ENCODE measurements around the gene SLC13A3.

The SLC13A3 gene

GRCh38 chr20:46554828-46555227 lies 96.4 kb downstream of the SLC13A3 start:
- DNase-seq (ENCODE audit: low read depth) = no peak

- DNase-seq (ENCODE audit: low read depth) = no peak
These were observed 97.3 kb downstream of the SLC13A3 start for GRCh38 chr20:46553926-46554325.

DNA sequence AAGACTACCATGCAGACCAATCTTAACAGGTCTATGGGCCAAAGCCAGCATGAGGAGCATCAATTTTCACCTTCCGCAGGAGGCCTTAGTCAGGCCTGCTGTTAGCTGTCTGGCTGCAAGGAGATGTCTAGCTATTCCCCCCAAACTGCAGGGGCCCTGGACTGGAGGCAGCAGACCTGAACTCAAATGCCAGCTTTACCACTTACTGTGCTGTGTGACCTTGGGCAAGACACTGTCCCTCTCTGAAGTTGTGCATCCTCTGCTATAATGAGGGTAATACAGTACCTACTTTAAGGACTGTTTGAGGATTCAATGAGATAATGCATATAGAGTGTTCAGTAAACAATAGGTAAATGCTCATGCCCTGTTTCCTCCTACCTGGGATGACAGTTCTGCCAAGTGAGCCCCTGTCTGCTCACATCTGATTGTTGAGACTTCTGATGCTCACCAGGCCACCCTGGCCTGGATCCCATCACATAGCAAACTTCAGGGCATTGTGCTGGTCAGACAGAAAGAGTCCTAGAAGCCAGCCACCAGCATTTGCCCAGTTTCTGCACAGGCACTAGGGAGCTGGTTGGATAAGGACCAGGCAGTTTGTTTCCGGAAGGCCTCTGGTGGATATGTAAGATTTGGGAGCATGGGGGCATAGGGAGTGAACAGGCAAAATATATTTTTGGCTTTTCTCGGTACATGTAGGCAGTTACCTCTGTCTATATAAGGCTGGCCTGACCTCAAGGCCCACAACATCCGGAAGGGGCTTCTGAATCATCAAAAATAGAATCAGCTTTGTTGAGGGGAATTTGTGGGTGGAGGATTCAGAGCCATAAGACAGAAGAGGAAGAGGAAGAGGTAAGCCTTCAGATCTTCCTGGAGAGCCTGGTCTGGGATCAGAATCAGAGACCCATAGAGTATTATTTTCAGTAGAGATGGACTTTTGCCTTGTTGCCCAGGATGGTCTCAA lies 98.5 kb downstream of the SLC13A3 start:
- no peak for DNase-seq (ENCODE audit: low read depth)

GRCh38 chr20:46551522-46552381 lies 99.5 kb downstream of the SLC13A3 start:
- no peak for DNase-seq (ENCODE audit: low read depth)

DNA sequence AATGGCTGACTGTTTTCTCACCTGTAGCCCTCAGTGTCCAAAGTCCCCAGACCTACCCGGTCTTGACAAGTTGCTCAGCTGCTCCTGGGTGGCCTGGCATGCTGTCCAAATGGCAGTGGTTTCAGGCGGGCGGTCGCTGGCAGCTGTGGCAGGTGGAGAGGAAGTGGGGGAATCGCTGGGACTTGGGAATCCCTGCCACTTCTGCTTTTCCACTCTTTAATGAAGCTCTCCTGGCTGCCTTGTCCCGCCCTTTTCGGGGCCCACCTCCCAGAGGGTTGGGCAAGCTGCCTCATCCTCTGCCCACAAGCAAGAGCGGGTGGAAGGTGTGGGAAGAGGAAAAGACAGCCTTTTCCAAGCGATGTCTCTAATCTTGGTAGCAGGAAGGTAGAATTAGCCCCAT lies 100.8 kb downstream of the SLC13A3 start, which contains the start of gene OCSTAMP:
Gene OCSTAMP, minus strand, starts transcription at position 194 of the 400 bp plus-strand sequence. Its CDS starts 94 bp downstream, at position 100.
- DNase-seq (ENCODE audit: low read depth) = no peak

DNA sequence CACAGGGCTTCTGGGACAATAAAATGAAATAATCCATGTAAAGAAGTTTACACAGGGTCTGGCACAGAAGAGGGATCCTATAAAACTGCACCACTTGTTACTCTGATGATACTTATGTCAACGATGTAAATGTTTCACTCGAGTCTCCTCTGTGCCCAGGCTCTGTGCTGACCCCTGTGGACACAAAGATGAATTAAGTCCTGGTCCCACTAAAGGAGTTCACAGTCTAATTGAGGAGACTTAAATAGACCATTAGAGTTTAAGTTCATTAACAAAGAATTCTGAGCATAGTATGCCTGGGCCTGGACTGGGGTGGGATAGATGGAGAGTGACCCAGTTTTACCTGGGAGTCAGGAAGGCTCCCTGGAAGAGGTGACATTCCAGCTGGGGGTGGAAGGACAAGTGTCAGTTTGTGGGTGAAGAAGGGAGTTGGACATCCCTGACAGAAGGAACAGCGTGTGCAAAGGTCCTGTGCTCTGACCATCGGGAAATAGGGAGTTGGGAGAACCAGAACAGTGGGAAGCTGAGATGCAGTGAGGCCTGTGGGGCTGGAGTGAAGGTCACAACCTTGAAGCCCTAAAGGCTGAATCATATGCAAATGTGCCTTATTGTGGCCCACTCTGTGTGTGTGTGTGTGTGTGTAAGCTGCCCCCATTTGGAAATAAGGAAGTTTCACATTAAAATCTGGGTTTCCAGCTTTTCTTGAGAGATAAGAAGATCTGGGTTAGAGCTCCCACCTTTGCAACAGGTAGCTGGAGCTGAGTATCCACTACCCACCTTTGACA lies 101.9 kb downstream of the SLC13A3 start:
- DNase-seq (ENCODE audit: low read depth) = no peak

- no peak for DNase-seq (ENCODE audit: low read depth)
These were observed 102.6 kb downstream of the SLC13A3 start for GRCh38 chr20:46548688-46549087.

DNA sequence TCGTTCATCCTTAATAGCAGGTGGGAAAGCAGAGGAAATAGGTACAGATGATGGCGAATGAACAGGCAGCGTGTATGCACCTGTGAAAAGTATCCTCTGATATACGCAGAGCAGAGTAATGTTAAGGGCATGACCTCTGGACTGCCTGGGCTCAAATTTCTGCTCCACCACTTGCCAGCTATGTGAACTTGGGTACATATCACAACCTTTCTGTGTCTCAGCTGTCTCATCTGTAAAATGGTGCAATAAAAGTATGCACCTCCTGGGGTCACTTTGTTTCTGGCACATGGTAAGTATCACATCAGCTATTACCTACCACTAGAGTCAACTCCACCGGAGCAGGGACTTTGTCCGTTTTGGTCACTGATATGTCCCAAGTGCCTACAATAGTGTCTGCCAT lies 103.3 kb downstream of the SLC13A3 start:
- no peak for DNase-seq (ENCODE audit: low read depth)

DNA sequence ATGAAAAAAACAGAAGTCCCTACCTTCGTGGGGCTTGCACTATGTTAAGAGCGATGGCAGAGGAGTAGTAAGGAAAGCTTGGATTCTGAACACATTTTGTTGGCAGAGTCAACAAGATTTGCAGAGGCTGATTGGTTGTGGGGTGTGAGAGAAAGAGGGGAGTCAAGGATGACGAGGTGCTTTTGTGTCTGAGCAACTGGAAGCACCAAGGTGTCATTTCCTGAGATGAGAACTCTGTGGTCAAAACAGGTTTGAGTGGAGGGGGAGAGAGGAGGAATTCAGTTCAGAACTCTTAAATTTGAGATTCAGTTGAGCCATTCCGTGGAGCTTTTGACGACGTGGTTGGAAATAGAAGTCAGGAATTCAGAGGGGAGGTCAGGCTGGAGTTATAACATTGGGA lies 104.3 kb downstream of the SLC13A3 start:
- DNase-seq (ENCODE audit: low read depth) = no peak

DNA sequence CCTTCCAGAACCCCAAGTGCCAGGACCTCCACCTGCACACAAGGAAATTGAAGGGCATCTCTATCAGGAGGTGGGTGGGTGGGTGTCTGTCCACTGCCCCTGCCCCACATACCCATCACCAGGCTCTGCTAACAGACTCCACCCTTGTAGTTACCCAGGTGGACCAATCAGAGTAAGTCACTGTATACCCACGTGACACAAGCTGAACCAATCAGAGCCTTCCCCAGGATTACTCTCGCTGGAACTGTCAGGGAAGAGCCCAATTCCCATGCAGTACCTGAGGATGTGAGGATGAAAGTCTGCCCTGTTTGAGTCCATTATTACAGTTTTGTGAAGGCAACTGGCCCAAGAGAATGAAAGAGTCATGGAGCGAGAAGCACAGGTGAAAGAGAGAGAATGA lies 105.0 kb downstream of the SLC13A3 start:
- no peak for DNase-seq (ENCODE audit: low read depth)

DNA sequence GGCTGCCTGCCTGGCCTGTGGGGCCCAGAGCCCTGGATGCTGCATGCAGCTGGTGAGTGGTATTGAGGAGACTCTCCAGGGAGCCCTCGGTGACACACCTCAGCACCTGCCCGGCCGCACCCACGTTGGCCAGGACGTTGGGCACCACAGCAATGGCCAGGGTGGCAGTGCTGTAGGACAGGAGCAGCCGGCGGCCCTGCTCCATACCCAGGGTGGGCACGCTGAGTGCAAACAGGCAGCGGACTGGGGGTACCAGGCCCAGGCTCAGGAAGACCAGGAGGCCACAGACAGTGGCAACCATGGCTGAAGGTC lies 105.5 kb downstream of the SLC13A3 start:
- no peak for DNase-seq (ENCODE audit: low read depth)

DNA sequence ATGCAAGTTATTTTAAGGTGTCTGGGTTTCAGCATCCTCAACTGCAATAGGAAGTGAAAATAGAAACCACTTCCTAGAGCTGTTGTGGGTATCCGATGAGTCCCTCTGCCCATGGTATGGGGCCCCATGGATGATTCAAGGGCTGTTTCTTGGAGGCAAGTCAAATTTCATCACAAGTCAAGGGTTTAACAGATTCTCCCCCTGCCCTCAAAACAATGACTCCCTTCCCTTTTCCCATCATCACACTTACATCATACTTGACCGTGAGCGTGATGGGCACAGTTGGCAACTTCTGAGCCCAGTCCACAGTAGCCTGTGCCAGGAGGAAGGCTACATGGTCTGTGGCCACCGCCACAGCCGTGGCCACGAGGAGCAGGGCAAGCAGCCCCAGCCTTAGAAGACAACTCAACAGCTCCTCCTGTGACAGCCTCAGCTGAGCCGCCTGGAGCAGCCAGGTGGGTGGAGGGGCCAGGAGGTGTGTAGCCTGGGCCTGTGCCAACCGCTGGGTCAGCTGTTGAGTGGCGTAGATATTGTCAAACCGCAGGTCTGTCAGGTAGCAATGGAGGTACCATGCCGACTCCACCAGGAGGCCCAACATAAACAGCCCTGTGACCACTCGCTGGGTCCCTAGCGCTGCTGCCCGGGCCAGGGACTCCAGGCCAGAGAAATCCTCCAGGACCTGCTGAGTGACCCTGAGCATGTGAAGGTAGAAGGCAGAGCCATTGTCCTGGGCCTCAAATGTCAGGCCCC lies 106.0 kb downstream of the SLC13A3 start:
- no peak for DNase-seq (ENCODE audit: low read depth)

GRCh38 chr20:46544576-46544975 lies 106.7 kb downstream of the SLC13A3 start:
- no peak for DNase-seq (ENCODE audit: low read depth)

DNA sequence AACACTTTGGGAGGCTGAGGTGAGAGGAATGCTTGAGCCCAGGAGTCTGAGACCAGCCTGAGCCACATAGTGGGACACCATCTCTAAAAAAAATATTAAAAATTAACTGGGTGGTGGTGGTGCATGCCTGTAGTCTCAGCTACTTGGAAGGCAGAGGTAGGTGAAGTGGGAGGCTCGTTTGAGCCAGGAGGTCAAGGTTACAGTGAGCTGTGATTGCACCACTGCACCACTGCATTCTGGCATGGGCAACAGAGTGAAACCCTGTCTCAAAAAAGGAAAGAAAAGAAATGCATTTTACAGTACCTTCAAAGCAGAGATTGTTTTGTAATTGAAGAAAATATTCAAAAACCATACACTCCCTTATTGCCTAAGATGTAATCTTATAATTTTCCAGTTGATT lies 107.3 kb downstream of the SLC13A3 start:
- DNase-seq (ENCODE audit: low read depth) = no peak

- DNase-seq (ENCODE audit: low read depth) = no peak
These were observed 108.2 kb downstream of the SLC13A3 start for GRCh38 chr20:46543033-46543432.

GRCh38 chr20:46541229-46541935 lies 109.9 kb downstream of the SLC13A3 start:
- no peak for DNase-seq (ENCODE audit: low read depth)

GRCh38 chr20:46539113-46539512 lies 112.1 kb downstream of the SLC13A3 start:
- no peak for DNase-seq (ENCODE audit: low read depth)

- DNase-seq (ENCODE audit: low read depth) = no peak
These were observed 120.6 kb downstream of the SLC13A3 start for GRCh38 chr20:46530640-46531039.

DNA sequence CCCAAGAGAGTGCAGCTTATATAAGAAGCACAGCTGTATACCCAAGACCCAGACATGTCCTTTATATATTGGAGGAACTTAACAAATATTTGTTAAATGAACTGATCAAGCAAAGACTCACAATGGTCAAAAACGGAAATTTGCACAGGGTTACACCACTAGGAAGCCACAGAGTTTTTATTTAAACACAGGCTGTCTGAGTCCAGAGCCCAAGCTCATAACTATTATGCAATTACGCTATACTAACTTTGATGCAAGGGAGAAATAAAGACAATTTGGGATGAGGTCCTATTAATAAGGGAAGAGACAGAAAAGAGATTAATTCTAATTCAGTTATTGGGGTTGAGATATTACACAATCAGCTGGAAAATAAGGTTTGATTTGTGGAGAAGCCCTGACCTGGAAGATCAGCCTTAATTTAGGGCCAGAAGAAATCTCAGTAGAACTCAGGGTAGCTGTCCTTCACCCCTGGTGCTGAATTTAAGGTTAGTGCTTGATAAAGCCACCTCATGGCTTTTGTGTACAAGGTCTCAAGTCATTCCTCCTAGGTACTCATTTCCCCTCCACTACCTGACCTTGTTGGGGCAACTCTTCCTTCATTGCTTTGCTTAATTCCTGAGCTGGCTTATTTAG lies 127.4 kb downstream of the SLC13A3 start:
- no peak for DNase-seq (ENCODE audit: low read depth)

- no peak for DNase-seq (ENCODE audit: low read depth)
These were observed 128.2 kb downstream of the SLC13A3 start for GRCh38 chr20:46523108-46523507.
